CD4-positive, alpha-beta T cell treated with Interleukin-4 for 4 hours (primary cell): ENCODE measurements around the gene PODN.

Source experiments
- DNase-seq: peaks from one replicate; pipeline ENCODE4 v3.0.0-alpha.2; 2020

PODN gene

DNA sequence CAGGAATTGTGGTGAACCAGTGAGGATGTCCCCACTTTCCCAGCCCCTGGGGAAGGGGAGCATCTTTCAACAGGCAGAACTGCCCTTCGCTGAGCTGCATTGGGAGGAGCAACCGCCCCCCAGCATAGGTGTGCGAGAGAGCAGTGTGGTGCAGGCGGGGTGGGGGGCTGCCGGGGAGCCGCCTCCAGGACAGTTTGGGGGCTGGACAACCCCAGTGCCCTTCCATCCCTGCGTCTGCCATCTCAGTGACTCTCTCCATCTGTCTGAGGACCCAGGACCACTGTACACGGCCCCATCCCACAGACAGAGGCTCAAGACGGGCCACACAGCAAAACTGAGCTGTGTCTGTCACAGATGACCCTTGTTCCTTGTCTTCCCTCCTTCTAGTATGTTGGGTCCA is 14.2 kb downstream of the PODN start:
- DNase-seq = no peak

DNA sequence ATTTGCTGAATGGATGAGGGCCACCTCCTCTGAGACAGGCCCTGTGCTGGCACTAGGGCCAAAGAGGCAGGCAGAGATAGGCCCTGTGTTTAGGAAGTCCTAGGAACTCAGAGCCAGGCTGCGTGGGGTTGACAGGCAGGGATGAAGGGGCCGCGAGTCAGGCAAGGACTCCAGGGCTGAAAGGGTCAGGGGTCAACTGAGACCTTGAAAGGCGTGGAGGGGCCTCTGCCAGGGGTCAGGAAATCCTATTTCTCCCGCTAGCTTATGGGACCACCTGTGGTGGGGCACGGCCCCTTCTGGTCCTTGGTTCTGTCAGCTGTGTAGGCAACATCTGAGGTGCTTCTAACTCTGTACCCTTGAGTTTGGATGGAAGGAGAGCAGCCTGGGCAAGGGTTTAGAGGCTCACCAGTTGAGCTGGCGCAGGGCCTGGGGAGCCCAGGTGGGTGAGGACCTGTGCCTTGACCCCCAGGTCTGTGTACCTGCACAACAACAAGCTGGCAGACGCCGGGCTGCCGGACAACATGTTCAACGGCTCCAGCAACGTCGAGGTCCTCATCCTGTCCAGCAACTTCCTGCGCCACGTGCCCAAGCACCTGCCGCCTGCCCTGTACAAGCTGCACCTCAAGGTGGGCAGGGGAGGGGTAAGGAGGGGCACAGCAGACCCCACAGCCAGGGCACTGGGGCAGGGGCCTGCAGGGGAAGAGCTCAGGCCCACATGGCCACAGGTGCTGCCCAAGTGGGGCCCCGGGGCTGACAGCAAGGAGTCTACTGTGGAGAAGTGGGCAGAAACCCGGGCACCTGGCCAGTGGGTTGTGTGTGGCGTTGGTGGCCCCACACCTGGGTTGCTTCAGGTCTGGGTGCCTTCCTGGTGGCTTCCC is 14.9 kb downstream of the PODN start:
- DNase-seq = no peak

DNA sequence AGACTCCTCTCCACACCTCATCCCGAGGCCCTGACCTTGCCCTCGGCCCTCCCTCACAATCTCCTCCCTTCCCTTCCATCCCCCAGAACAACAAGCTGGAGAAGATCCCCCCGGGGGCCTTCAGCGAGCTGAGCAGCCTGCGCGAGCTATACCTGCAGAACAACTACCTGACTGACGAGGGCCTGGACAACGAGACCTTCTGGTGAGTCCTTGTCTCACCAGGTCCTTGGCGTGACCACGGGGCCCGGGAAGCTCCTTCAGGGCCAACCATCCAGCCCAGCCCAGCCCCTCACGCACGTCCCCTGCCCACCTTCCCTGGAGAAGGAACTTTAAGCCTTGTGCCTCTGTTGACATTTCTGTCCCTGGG is 15.6 kb downstream of the PODN start:
- no peak for DNase-seq

DNA sequence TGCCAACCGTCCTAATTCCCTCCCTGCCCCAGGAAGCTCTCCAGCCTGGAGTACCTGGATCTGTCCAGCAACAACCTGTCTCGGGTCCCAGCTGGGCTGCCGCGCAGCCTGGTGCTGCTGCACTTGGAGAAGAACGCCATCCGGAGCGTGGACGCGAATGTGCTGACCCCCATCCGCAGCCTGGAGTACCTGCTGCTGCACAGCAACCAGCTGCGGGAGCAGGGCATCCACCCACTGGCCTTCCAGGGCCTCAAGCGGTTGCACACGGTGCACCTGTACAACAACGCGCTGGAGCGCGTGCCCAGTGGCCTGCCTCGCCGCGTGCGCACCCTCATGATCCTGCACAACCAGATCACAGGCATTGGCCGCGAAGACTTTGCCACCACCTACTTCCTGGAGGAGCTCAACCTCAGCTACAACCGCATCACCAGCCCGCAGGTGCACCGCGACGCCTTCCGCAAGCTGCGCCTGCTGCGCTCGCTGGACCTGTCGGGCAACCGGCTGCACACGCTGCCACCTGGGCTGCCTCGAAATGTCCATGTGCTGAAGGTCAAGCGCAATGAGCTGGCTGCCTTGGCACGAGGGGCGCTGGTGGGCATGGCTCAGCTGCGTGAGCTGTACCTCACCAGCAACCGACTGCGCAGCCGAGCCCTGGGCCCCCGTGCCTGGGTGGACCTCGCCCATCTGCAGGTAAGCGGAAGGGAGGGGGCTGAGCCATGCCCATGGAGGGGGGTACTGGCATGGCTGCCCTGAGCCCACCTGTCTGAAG is 16.5 kb downstream of the PODN start:
- DNase-seq = no peak

DNA sequence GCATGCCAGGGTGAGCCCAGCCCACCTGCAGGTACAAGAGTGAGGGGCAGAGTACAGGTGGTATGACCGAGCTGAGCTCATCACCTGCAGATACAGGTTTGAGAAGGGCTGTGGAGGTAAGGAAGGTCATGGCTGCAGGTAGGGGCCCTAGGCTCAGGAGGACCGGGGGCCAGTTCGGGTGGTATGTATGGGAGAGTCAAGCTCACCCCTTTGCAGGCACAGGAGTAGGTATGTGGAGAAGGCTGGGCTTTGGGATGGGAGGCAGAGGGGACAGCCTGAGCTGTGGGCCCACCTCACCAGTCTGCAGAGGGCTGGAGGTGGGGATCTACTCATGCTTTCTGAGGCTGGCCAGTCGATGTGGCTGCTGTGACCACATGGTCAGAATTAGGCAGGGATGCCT is 17.2 kb downstream of the PODN start:
- DNase-seq = no peak

DNA sequence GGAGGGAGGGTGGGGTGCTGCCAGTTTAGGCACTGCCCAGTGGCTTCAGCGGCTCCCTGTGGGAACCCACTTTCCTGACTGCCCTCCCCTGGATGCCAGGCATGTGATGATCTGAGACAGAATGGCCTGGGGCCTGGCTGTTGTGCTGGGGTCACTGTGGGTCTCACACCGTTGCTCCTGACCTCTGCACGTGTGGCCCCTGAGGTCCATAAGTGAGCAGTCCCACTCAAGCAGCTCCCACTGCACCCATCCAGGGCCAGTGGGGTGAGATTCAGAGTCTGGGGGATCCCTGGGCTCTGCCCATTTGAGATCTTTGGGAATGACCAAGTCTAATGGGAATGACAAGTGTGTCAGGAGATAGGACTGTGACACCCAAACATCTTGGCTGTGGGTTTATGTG is 18.0 kb downstream of the PODN start:
- DNase-seq = no peak

DNA sequence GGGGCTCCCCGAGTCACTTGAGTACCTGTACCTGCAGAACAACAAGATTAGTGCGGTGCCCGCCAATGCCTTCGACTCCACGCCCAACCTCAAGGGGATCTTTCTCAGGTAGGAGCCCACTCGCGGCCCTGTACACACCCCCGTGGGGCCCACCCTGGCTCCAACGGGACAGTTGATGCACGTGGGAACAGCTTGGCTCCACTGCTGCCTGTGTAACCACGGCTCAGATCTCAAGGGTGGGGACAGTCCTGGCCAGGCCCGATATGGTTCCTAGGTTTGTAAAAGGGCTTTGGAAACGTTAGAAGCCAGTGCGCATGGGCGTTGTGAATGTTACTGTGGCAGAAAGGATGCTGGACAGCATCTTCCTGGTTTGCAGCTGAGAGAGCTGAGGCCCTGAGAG is 18.8 kb downstream of the PODN start:
- no peak for DNase-seq

DNA sequence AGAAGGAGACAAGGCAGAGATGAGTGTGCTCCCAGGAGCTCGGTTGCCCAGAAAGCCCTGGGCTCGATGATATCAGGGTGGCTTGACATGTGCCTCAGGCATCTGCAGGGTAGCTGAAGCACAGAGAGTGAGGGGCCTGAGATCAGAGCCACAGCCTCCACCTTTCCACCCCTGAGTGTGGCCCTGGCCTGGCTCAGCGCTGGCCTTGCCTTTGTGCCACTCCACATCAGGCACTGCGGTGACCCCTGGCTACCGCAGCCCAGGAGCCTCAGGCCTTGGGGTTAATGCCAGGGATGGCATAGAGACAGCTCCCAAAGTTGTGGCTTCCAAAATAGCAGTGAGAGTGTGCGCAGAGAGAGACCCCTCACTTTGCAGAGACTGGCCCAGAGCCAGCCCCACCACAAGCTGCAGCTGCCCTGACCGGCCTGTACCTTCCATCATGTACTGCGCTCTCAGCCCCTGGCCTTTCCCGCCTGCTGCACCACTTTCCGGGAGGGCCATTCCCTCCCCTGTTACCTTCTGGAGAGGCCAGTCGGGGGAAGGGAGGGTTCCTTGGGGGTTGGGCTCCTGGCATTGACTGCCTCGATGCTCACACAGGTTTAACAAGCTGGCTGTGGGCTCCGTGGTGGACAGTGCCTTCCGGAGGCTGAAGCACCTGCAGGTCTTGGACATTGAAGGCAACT is 19.5 kb downstream of the PODN start:
- no peak for DNase-seq

DNA sequence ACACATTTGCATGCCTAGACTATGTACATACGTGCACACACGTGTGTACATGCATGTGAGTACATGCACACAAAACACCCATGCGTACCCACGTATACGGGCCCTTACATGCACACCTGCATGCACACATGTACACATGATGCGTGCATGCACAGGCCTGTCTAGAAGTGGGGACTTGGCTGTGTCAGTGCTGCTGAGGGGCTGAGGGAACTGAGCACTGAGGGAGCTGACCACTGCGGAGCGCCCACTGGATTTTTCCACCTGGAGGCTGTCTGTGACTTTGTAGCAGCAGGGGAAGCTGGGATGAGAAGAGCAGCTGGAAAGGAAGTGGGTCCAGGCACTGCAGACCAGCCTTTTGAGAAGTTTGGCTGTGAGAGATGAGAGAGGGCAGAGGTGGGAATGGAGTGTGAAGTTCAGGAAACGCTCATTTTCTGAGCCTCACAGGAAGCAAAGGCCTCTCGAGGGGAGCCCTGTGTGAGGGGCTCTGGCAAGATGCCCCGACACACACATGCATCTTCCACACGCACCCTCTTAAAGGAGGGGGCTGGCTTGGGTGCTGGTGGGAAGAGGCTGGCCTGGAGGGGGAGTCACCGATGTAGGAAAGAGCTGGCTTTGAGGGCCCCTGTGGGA is 20.9 kb downstream of the PODN start:
- DNase-seq = no peak

DNA sequence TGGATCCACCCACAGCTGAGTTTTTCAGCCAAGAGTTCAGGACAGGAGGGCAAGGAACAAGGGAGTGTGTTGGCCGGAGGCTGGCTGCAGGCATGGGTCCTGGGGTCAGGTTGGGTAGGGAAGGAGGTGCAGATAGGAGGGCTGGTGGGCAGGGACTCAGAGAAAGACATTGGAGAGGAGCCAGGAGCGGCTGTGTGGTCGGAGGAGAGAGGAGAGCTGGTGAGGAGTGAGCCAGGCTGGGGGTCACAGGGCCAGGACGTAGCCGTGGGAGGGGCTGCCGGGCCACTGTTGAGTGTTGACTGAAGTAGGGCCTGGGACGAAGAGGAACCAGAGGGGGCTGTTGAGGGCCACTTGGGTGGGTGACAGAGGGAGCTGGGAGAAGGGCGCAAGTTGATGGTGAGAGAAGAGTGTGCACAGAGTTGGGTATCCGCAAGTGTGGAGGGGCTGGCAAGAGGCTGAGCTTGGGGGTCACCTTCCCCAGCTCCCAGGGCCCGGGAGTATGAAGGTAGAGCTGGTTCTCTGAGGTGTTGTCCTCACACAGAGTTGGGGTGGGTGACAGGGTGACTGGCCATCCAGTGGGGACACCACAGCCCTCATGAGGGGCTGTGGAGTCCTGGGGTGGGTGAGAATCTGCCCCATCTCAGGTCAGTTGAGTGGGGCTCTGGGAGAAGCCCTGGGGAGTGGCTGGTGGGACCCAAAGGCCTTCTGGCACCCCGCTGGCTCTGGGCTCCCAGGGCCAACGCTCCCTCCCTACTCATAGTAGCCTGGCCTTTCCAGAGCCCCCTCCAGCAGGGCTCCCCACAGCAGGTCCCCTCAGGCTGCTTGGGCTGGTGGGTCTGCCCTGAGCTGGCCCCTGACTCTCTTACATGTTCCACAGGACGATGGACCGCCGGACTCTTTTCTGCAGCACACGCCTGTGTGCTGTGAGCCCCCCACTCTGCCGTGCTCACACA is 21.9 kb downstream of the PODN start:
- no peak for DNase-seq

DNA sequence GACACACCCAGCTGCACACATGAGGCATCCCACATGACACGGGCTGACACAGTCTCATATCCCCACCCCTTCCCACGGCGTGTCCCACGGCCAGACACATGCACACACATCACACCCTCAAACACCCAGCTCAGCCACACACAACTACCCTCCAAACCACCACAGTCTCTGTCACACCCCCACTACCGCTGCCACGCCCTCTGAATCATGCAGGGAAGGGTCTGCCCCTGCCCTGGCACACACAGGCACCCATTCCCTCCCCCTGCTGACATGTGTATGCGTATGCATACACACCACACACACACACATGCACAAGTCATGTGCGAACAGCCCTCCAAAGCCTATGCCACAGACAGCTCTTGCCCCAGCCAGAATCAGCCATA is 22.6 kb downstream of the PODN start:
- peak; percentile 52 for DNase-seq

DNA sequence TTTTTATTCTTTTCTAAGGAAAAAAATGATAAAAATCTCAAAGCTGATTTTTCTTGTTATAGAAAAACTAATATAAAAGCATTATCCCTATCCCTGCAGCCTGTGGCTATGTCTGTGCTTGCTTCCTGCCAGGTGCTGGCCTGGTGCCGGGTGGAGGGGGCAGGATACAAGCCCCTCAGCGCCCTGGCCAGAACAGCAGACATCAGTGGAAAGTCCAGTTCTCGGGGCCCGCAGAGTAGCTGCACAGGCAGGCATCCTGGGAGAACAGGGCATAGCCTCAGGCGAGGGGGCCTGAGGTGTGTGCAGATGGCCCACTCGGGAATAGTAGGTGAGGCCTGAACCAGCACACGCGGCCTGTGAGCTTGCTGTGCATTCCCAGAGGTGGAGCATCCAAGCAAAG is 23.4 kb downstream of the PODN start:
- no peak for DNase-seq

DNA sequence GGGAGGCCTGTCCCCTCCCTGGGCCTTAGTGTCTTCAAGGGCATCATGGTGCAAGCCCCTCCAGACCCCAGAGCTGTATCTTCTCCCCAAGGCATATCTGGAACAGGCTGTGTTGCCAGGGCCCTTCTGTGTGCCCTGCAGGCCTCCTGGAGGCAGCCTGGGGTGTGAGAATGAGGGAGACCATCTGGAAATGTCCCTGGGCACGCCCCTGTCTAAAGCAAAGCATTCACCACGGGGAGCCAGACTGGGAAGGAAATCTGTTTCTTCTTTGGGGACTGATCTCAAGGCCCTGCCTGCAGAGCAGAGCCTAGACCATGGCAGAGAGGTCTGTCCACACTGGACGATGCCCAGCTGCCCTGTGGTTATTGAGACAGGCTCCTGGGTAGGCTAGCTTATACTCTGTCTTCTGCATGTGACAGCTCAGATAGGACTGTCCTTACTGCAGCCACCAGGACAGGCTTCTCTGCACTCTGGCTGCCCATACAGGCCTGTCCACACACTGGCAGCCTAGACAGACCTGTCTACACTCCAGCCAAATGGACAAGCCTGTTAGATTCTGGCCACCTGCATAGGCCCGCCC is 24.6 kb downstream of the PODN start:
- DNase-seq = no peak

DNA sequence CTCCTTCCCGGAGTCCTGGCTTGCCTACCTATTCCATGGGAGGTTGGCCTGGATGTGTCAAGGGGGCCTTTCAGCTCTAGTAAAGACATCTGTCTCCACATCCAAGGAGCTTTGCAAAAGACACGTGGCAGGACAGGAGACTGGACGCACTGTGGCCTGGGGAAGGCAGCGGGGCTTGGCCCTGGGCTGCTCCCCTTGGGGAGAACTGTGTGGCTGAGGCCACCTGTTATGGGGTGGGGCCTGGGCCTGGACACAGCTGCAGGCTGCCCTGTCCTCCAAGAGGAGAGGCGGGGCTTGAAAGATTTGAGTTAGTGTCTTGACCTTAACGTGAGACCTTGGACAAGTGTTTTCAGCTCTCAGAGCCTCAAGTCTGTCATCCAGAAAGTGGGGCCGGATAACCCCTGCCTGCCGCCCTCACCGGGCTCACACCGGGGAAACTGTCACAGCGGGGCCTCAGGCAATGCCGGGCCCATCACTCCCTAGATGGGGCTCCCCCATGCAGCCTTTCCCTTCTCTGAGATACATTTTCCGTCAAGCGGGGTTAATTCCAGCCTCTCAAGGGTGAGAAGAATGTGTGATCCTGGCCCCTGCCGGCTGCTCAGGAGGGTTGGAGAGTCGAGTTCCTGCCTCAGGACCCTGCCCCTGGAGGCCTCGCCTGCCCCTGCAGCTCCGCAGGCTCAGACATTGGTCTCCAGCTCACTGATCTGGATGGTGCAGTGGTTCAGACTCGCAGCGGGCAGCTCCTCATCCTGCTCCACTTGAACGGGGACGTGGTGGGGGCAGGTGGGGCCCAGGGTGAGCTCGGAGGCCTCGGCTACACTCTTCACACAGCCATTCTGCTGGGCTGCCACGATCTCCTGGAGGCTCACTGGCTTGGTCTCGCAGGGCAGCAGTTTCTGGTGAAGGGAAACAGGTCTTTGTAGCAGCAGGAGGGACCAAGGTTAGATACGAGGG is 25.6 kb downstream of the PODN start:
- no peak for DNase-seq

DNA sequence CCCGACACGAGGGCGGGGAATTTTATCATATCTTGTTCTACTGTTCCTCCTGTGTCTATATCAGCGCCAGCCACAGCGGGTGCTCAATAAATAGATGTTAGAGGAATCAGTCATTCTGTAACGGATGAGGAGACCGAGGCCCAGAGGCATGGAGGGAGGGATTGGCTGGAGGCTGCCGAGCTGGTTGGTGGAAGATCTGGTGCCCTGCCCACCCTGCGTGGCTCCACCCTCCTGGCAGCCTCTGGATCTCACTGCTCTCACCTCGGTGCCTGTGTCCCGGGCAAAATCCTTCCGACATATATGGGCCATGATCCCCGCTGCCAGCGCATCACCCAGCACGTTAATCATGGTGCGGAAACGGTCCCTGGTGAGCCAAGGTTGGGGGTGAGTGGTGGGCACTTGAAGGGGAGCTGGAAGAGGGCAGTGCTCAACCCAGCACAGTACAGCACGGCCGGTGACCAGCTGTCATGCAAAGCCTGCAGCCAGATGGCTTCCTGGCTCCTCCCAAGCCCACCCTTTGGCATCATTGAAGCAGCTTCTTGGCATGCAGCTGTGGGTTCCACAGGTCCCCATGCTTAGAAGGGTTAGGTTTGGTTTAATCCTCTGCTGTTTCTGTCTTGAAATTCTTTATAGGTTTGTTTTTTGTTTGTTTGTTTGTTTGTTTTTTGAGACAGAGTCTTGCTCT is 26.7 kb downstream of the PODN start:
- no peak for DNase-seq

DNA sequence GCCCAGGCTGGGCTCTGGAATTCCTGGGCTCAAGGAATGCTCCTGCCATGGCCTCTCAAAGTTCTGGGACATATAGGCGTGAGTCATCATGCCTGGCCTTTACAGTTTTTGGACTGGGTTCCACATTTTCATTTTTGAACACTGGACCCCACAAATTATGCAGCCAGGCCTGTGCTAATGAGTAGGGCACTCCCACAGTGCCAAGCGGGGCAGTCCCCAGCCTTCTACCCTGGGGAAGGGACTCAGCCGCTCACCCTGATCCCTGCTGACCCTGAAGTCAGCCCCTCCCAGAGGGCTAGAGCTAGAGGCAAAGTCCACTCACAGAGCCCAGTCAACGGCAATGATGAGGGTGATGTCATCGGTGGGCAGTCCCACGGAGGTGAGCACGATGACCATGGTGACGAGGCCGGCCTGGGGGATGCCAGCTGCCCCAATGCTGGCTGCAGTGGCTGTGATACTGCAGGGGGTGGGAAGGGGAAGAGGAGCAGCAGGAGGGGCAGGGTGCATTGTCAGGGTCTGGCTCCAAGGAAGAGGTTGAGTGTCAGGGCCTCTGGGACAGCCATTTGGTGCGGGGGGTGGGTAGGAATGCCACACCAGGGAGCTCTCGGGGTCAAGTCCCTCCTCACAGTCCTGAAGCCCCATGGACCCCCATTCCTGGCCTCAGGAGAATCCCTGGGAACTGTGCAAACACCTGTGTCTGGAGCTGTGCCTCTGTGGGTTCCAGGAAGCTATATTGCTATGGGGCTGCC is 27.6 kb downstream of the PODN start:
- no peak for DNase-seq

DNA sequence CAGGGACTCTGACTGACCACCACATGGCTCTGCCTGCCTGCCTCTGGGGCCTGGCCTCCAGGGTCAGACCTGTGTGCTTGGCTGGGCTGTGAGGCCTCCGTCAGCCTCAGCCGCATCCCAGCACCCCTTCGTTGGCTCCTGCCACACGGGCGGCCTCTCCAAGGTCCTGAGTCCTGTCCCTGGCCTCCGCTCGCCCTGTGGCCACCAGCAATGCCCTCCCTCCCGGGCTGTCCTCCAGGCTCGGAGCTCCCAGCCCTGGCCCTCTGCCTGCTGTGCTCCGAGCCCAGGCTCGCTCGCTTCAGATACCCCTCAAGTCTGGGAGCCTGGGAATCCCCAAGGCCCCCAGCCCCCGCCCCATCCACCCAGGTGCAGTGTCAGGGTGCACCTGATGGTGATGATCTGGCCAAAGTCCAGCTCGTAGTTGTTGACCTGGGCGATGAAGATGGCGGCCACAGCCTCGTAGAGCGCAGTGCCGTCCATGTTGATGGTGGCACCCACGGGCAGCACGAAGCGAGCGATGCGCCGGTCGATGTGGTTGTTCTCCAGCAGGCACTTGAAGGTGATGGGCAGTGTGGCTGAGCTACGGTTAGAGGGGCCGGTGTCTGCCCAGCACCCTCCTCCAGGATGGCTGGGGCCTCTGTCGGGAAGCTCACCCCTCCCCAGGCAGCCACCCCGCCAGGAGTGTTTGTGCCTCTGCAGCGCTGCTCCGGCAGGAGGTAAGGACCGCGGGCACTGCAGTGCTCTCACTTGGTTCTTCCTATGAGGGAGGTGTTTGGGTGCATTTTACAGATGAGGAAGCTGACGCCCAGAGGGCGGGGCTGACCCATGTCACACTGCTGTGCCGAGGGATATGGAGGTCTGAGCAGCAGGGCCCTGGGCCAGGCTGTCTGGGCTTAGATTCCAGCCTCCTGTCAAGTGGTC is 28.5 kb downstream of the PODN start:
- DNase-seq = peak; percentile 9
